Panc1 (cell line): ENCODE results near the gene WHRN. TPM values are rescaled to one million over a fixed set of nuclear protein-coding genes. Genes with fewer than 3 reads are reported as not detected.

Source experiments
- ATAC-seq: fragments of 200-7000 bp; cut with Tn5 transposase; 2 replicates; pipeline ENCODE4 v1.9.1; 2020; ENCODE audit warnings: mild to moderate bottlenecking, moderate library complexity
- BruUV-seq: library from RNA; stranded (reverse); fragments of 400-500 nt; replicated peaks from 2 replicates; lab custom pipeline; 2021; lab: Mats Ljungman, UMichigan
- CTCF ChIA-PET: fragments of 300-600 bp; sonication (Branson Sonifier 250); formaldehyde crosslinking; loops from one replicate; lab custom pipeline; 2022; ENCODE audit warnings: antibody characterized with exemption; lab: Charles Lee
- POLR2A ChIA-PET: fragments of 300-600 bp; sonication (Branson Sonifier 250); formaldehyde crosslinking; loops from one replicate; lab custom pipeline; 2022; ENCODE audit warnings: antibody characterized with exemption; lab: Charles Lee
- DNase-seq: peaks from one replicate; pipeline ENCODE4 v3.0.0-alpha.2; 2010; ENCODE audit warnings: low read depth, low spot score
- H3K27ac ChIP-seq: 2 replicates; pipeline ENCODE4 v1.5.1; 2011; ENCODE audit warnings: mild to moderate bottlenecking, low read length, inconsistent platforms
- H3K27me3 ChIP-seq: fragments of 200-500 bp; sonication (Bioruptor generic); 2 replicates; pipeline ENCODE4 v1.6.0; 2014; ENCODE audit warnings: low read length, inconsistent platforms; ENCODE audit not compliant: control insufficient read depth, insufficient read depth
- H3K36me3 ChIP-seq: fragments of 200-500 bp; sonication (Bioruptor generic); 2 replicates; pipeline ENCODE4 v1.5.1; 2014; ENCODE audit warnings: inconsistent platforms, mild to moderate bottlenecking, low read length, moderate library complexity; ENCODE audit not compliant: control insufficient read depth, insufficient read depth
- H3K4me1 ChIP-seq: 2 replicates; pipeline ENCODE4 v1.5.1; 2011; ENCODE audit warnings: inconsistent platforms, mild to moderate bottlenecking, low read length, moderate library complexity; ENCODE audit not compliant: control insufficient read depth, insufficient read depth
- H3K4me3 ChIP-seq, 2 experiments: 2 replicates each; pipeline ENCODE4 v1.5.1; 2011 to 2012; ENCODE audit warnings: low read depth in 2 of 2, low read length in 2 of 2, mild to moderate bottlenecking in 2 of 2, inconsistent platforms in 1 of 2, moderate library complexity in 1 of 2
- H3K9me3 ChIP-seq: fragments of 200-500 bp; sonication (Bioruptor generic); 2 replicates; pipeline ENCODE4 v1.5.1; 2014; ENCODE audit warnings: low read depth, mild to moderate bottlenecking, inconsistent platforms, low read length, moderate library complexity; ENCODE audit not compliant: control insufficient read depth, insufficient read depth
- POLR2AphosphoS5 ChIP-seq: IDR thresholded peaks from 2 replicates; pipeline ENCODE4 v1.6.1; 2012; ENCODE audit warnings: mild to moderate bottlenecking, low read depth, low read length, moderate library complexity
- SIN3A ChIP-seq: IDR thresholded peaks from 2 replicates; pipeline ENCODE4 v1.6.1; 2012; ENCODE audit warnings: low read depth, mild to moderate bottlenecking, low read length, moderate library complexity, borderline replicate concordance; ENCODE audit not compliant: insufficient read depth
- TCF7L2 ChIP-seq: IDR thresholded peaks from 2 replicates; pipeline ENCODE4 v1.6.1; 2011; ENCODE audit warnings: mild to moderate bottlenecking, low read depth, low read length, inconsistent platforms
- in situ Hi-C: cut with HindIII; loops from 2 replicates; pipeline ENCODE4 v1.10.0; 2016; ENCODE audit warnings: low sequenced_read_pairs, low pct_unique_long_range_greater_than_20kb
- intact Hi-C: fragments of 100-400 bp; cut with micrococcal nuclease; formaldehyde crosslinking; loops from one replicate; pipeline ENCODE4 v1.10.0; 2022; ENCODE audit not compliant: unreplicated experiment
- total RNA-seq: library from RNA; stranded (reverse); gene quantifications from one replicate; pipeline ENCODE4 v1.2.1, GENCODE V29; 2021; ENCODE audit not compliant: unreplicated experiment
- TF ChIP-seq, protein P1 (sequence below): fragments of 450-650 bp; IDR thresholded peaks from 2 replicates; pipeline ENCODE4 v1.5.1; 2017; ENCODE audit warnings: mild to moderate bottlenecking
- TF ChIP-seq, protein P2 (sequence below), 2 experiments: IDR thresholded peaks; 2 replicates each; pipeline ENCODE4 v1.6.1; 2011 to 2012; ENCODE audit warnings: low read depth in 2 of 2, control low read depth in 1 of 2, low read length in 1 of 2, mild to moderate bottlenecking in 1 of 2, moderate library complexity in 1 of 2; ENCODE audit not compliant: insufficient read depth in 1 of 2

Gene WHRN
- total RNA-seq, 1 experiment from 2014 or later = 18.0 TPM

DNA sequence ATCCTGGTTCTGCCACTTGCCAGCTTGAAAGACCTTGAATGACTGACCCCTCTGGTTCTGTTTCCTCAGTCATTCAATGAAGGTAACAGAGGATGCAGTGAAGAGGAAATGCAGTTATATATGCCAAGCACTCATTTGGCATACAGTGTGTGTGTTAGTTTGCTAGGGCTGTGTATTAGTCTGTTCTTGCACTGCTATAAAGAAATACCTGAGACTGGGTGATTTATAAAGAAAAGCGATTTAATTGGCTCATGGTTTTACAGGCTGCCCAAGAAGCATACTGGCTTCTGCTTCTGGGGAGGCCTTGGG, 8.6 kb upstream of the WHRN start:
- H3K4me1 ChIP-seq = no peaks in the 10 kb centered on the region
- ATAC-seq (no peak), DNase-seq (no peak)
- H3K9me3 ChIP-seq = no peaks in the 10 kb centered on the region
- TF ChIP-seq, protein P1, sequence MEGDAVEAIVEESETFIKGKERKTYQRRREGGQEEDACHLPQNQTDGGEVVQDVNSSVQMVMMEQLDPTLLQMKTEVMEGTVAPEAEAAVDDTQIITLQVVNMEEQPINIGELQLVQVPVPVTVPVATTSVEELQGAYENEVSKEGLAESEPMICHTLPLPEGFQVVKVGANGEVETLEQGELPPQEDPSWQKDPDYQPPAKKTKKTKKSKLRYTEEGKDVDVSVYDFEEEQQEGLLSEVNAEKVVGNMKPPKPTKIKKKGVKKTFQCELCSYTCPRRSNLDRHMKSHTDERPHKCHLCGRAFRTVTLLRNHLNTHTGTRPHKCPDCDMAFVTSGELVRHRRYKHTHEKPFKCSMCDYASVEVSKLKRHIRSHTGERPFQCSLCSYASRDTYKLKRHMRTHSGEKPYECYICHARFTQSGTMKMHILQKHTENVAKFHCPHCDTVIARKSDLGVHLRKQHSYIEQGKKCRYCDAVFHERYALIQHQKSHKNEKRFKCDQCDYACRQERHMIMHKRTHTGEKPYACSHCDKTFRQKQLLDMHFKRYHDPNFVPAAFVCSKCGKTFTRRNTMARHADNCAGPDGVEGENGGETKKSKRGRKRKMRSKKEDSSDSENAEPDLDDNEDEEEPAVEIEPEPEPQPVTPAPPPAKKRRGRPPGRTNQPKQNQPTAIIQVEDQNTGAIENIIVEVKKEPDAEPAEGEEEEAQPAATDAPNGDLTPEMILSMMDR = no peak
- TF ChIP-seq TCF7L2 (no peak), SIN3A (no peak), POLR2AphosphoS5 (no peak)
- TF ChIP-seq, protein P2, sequence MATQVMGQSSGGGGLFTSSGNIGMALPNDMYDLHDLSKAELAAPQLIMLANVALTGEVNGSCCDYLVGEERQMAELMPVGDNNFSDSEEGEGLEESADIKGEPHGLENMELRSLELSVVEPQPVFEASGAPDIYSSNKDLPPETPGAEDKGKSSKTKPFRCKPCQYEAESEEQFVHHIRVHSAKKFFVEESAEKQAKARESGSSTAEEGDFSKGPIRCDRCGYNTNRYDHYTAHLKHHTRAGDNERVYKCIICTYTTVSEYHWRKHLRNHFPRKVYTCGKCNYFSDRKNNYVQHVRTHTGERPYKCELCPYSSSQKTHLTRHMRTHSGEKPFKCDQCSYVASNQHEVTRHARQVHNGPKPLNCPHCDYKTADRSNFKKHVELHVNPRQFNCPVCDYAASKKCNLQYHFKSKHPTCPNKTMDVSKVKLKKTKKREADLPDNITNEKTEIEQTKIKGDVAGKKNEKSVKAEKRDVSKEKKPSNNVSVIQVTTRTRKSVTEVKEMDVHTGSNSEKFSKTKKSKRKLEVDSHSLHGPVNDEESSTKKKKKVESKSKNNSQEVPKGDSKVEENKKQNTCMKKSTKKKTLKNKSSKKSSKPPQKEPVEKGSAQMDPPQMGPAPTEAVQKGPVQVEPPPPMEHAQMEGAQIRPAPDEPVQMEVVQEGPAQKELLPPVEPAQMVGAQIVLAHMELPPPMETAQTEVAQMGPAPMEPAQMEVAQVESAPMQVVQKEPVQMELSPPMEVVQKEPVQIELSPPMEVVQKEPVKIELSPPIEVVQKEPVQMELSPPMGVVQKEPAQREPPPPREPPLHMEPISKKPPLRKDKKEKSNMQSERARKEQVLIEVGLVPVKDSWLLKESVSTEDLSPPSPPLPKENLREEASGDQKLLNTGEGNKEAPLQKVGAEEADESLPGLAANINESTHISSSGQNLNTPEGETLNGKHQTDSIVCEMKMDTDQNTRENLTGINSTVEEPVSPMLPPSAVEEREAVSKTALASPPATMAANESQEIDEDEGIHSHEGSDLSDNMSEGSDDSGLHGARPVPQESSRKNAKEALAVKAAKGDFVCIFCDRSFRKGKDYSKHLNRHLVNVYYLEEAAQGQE (IDR thresholded peaks at IDR 0.05; ENCODE audit: insufficient read depth in 1 of 2, low read depth in 2 of 2, low read length in 1 of 2) = no peak
- in situ Hi-C loops (no loop called here), intact Hi-C loops (no loop called here)
- CTCF ChIA-PET = no interaction called here
- no peaks in the 10 kb centered on the region for H3K27me3 ChIP-seq
- no TSS peak for BruUV-seq
- POLR2A ChIA-PET = no interaction called here
- no peak overlapping the region for H3K27ac ChIP-seq
- H3K36me3 ChIP-seq = no peaks in the 10 kb centered on the region
- no peak overlapping the region for H3K4me3 ChIP-seq

DNA sequence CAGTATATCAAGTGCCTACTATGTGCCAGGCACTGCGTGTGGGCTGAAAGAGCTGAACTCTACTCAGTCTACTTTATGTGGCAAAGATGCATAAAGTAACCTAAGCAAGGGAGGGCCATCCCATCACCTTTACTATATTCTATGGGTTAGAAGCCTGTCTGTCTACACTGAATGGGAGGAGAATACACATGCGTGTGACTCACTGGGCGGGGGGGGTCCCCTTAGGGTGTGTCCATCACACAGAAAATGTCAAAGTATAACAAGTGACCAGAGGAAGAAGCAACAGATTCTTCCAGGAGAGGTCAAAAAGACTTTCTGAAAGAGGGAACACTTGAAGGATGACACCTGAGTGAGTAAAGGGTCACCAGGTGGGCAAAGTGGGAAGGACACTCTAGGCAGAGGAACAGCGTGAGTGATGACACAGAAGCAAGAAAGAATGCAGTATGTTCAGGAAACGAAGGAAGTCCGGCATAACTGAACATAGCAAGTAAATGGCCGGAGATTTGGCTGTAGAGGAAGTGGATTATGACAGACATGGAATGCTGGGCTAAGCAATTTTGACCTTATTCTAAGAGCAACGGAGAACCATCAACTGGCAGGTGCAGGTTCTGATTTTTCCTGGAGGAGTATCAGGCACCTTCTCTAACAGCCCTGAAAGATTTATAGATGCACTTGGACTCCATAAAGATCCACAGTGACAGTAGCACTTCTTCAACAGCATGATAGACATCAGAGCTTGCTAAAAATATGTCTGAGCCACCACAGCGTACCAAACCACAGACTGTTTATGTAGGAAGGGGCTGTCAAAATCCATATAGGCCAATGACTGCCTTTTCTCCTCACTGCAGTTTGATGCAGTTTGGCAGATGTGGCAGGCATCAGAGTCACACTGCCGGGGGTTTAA, 8.0 kb upstream of the WHRN start:
- POLR2A ChIA-PET = no interaction called here
- H3K9me3 ChIP-seq = no peaks in the 10 kb centered on the region
- intact Hi-C loops = no loop called here
- no peak for ATAC-seq
- CTCF ChIA-PET = no interaction called here
- H3K4me1 ChIP-seq = no peaks in the 10 kb centered on the region
- DNase-seq = no peak
- in situ Hi-C loops = no loop called here
- no TSS peak for BruUV-seq
- H3K4me3 ChIP-seq = no peak overlapping the region
- no peak overlapping the region for H3K27ac ChIP-seq
- H3K36me3 ChIP-seq = no peaks in the 10 kb centered on the region
- TF ChIP-seq, protein P2 (IDR thresholded peaks at IDR 0.05; ENCODE audit: insufficient read depth in 1 of 2, low read depth in 2 of 2, low read length in 1 of 2) = no peak
- TF ChIP-seq POLR2AphosphoS5 = no peak
- no peak for TF ChIP-seq SIN3A
- TF ChIP-seq, protein P1 = no peak
- TF ChIP-seq TCF7L2 = no peak
- H3K27me3 ChIP-seq = no peaks in the 10 kb centered on the region
